Right renal pelvis (tissue), 4 donors: ENCODE results near the gene ENC1. TPM values are rescaled to one million over a fixed set of nuclear protein-coding genes. Genes with fewer than 3 reads are reported as not detected.

Experiments used
- DNase-seq, 4 donors: peaks; one replicate each; pipeline ENCODE4 v3.0.0-alpha.2; 2013; ENCODE audit warnings: low read depth in 4 of 4, low spot score in 3 of 4, missing footprints in 1 of 4
- polyA plus RNA-seq, 4 donors: library from polyadenylated mRNA; unstranded; fragments of 120-200 nt; gene quantifications; one replicate each; pipeline ENCODE4 v1.2.1, GENCODE V29; 2013; ENCODE audit not compliant: insufficient read length in 4 of 4

ENC1 gene
- polyA plus RNA-seq, 4 donors = 57.3 to 75.8 (median 69.7) TPM

- DNase-seq = no peak
Measured at GRCh38 chr5:74579215-74579614, 61.3 kb downstream of the ENC1 start.

GRCh38 chr5:74578356-74579044 is 62.0 kb downstream of the ENC1 start:
- no peak for DNase-seq

Other genes starting within 250 kb of the ENC1 start
- gene HEXB, start 44.5 kb upstream of the ENC1 start, polyA plus RNA-seq = 100 to 1,000 TPM; 131 to 157 (median 145) TPM
- gene GFM2, start 126.4 kb upstream of the ENC1 start, polyA plus RNA-seq = 10 to 100 TPM; 48.6 to 58.9 (median 52.5) TPM
- gene NSA2, start 126.5 kb upstream of the ENC1 start, polyA plus RNA-seq = 100 to 1,000 TPM; 221 to 320 (median 251) TPM
- 10 to 100 TPM; 17.0 to 21.9 (median 18.9) TPM for gene FAM169A, start 225.7 kb upstream of the ENC1 start, polyA plus RNA-seq